CD4-positive, alpha-beta T cell treated with Interleukin-4 for 1 hour (primary cell): ENCODE data around the gene SUDS3.

ENCODE experiments used
- DNase-seq, 2 donors: peaks; one replicate each; pipeline ENCODE4 v3.0.0-alpha.2; 2020 to 2022

The SUDS3 gene

GRCh38 chr12:118357257-118358007, 18.9 kb upstream of the SUDS3 start:
- peak; percentile 64 to 74 for DNase-seq

- DNase-seq = no peak
These were observed 18.4 kb upstream of the SUDS3 start for GRCh38 chr12:118358008-118358359.

GRCh38 chr12:118358612-118359540, 17.5 kb upstream of the SUDS3 start:
- peak in 1 of 2 donors; percentile 39 for DNase-seq

- DNase-seq = peak; percentile 36 to 54
These were observed 16.8 kb upstream of the SUDS3 start for GRCh38 chr12:118359541-118359915.

GRCh38 chr12:118361092-118361404, 15.3 kb upstream of the SUDS3 start:
- DNase-seq = no peak

- DNase-seq = no peak
These were observed 14.5 kb upstream of the SUDS3 start for GRCh38 chr12:118361889-118362288.

- DNase-seq = no peak
These were observed 7.5 kb upstream of the SUDS3 start for GRCh38 chr12:118368821-118369220.

GRCh38 chr12:118370601-118371000, 5.8 kb upstream of the SUDS3 start:
- DNase-seq = no peak

- no peak for DNase-seq
These were observed 4.8 kb upstream of the SUDS3 start for GRCh38 chr12:118371321-118372282.

GRCh38 chr12:118372541-118373495, 3.5 kb upstream of the SUDS3 start, which contains the start of gene TAOK3:
TAOK3 (minus strand) TSS chr12:118372907; CDS start chr12:118255567, 117,340 bp downstream.
- DNase-seq = peak; percentile 99

- no peak for DNase-seq
These were observed 2.7 kb upstream of the SUDS3 start for GRCh38 chr12:118373616-118374015.

- no peak for DNase-seq
These were observed 2.1 kb upstream of the SUDS3 start for GRCh38 chr12:118374126-118374725.

- no peak for DNase-seq
These were observed 1.4 kb upstream of the SUDS3 start for GRCh38 chr12:118374909-118375308.

GRCh38 chr12:118375348-118375747, 1.0 kb upstream of the SUDS3 start:
- DNase-seq = no peak

GRCh38 chr12:118377021-118377883, 897 bp downstream of the SUDS3 start:
- peak in 1 of 2 donors; percentile 21 for DNase-seq

GRCh38 chr12:118377884-118378470, 1.6 kb downstream of the SUDS3 start:
- peak; percentile 78 to 83 for DNase-seq

- no peak for DNase-seq
These were observed 15.1 kb downstream of the SUDS3 start for GRCh38 chr12:118391424-118391823.

- DNase-seq = no peak
These were observed 15.5 kb downstream of the SUDS3 start for GRCh38 chr12:118391836-118392235.

- no peak for DNase-seq
These were observed 21.5 kb downstream of the SUDS3 start for GRCh38 chr12:118397708-118398440.
